ENCODE data around the gene RTTN.
A peak's percentile ranks its signal among the peaks of the same experiment; 100 is the strongest.
"Not testable (repeated sequence)": the region's sequence is repeated elsewhere in the genome, so short reads cannot be mapped to it uniquely, and the experiment has no call there.

The RTTN gene

DNA sequence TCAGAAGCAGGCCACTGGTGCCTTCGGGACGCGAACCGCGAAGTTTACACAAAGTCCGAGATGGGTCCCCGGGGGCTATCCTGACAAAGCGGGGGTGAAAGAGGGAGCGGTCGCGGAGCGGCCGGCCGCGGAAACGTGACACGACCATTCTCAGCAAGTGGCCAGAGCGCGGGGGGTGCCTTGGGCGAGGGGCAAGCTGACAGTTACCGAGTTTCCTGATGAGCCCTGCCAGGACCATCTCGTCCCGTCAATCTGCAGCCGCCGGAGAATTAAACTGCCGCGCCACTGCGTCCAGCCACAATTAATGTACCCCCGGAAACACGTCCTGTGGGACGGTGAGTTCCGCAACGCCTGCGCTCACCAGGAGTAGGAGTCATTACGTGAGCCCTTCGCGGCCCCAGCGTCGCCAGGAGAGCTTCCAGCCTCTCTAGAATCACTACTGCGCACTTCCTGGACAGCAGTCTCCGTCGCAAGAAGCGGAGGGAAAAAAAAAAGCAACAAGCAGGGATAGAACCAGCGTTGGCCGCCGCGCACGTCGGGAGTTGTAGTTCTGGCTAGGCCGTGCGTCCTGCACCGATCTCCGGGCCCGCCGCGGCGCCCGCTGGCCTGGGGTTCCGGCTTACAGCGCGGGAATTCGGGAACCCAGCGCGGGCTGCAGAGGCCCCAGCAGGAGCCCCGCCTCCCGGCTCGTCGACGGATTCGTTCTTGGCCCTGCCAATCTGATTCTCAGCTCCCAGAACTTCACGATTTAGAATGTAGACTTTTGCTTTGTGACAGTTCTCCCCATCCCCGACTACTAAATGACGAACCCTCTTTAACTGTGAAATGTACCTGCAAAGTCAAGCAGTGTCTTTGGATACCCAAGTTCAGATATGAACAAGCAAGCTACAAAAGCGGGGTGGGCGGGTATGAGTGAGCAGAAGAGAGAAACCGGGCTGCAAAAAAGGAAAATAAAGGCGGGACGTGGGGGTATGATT is at the start of gene RTTN:
TSS of gene RTTN (minus strand) at position 267 of the 977 bp plus-strand sequence. CDS start at position 238, 29 bp downstream.
- DNase-seq = peak; percentile 90

DNA sequence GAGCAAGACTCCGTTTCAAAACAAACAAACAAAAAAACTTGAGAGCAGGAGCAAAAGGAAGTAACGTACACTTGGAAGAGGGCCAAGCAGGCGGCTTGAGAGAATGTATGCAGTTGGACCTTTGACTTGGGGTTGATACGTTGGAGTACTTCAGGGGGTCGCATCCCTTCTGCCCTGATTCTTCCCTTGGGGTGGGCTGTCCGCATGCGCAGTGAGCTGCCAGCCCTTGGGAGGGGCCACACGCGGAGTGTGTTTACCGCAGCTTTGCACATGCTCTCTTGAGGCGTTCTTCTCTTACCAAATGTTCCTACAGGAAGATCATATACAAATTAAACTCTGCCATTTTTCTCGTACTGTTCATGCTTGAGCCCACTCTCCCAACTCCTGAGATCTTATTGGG is 45.3 kb upstream of the RTTN start:
- DNase-seq = no peak

DNA sequence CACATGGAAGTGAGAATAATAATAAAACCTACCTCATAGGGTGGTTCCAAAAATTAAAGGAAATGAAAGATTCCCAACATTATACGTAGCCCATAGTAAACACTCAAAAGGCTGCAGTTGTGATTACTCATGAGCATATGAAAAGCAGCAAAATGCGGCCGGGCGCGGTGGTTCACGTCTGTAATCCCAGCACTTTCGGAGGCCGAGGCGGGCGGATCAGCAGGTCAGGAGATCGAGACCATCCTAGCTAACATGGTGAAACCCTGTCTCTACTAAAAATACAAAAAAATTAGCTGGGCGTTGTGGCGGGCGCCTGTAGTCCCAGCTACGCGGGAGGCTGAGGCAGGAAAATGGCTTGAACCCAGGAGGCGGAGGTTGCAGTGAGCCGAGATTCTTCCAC is 44.4 kb upstream of the RTTN start:
- DNase-seq = not testable (repeated sequence)

GRCh38 chr18:70249118-70249517 is 43.6 kb upstream of the RTTN start:
- DNase-seq = no peak

GRCh38 chr18:70246061-70246466 is 40.6 kb upstream of the RTTN start:
- no peak for DNase-seq

GRCh38 chr18:70243131-70243929 is 37.8 kb upstream of the RTTN start:
- DNase-seq = no peak

DNA sequence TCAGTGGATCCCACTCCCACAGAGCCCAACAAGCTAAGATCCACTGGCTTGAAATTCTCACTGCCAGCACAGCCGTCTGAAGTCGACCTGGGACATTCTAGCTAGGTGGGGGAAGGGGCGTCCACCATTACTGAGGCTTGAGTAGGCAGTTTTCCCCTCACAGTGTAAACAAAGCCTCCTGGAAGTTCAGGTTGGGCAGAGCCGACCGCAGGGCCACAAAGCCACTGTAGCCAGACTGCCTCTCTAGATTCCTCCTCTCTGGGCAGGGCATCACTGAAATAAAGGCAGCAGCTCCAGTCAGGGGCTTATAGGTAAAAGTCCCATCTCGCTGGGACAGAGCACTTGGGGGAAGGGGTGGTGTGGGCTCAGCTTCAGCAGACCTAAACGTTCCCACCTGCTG is 31.4 kb upstream of the RTTN start:
- not testable (repeated sequence) for DNase-seq

- no peak for DNase-seq
These were observed 30.0 kb upstream of the RTTN start for GRCh38 chr18:70235478-70235877.

- no peak for DNase-seq
These were observed 29.4 kb upstream of the RTTN start for GRCh38 chr18:70234667-70235459.

- DNase-seq = no peak
These were observed 28.5 kb upstream of the RTTN start for GRCh38 chr18:70233974-70234373.

DNA sequence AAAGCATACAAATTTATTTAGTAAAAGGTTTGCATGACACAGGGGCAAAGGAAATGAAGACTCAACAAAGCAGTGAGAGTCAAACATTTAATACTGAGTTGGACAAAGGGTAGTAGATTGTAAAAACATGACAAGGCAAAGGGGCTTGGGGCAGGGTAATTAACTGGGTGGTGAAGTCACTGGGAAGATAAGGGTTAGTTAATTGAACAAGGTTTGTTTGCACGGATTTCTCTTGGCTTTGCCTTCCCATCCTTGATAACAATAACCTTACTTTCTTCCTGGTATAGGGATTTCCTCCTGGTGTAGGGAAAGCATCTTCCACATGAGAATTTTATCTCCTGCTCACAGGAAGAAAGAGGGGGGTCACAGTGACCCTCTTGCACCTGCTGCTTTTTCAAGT is 26.8 kb upstream of the RTTN start:
- no peak for DNase-seq

DNA sequence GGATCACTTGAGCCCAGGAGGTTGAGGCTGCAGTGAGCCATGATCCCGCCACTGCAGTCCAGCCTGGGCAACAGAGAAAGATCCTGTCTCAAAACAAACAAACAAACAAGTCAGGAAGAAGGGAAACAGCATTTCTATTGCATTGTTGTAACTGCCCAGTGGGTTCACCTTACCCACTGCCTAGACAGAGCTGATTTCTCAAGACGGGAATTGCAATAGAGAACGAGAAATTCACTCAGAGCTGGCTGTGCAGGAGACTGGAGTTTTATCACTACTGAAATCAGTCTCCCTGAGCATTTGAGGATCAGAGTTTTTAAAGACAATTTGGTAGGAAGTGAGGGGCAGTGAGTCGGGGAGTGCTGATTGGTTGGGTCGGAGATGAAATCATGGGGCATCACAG is 24.2 kb upstream of the RTTN start:
- no peak for DNase-seq

DNA sequence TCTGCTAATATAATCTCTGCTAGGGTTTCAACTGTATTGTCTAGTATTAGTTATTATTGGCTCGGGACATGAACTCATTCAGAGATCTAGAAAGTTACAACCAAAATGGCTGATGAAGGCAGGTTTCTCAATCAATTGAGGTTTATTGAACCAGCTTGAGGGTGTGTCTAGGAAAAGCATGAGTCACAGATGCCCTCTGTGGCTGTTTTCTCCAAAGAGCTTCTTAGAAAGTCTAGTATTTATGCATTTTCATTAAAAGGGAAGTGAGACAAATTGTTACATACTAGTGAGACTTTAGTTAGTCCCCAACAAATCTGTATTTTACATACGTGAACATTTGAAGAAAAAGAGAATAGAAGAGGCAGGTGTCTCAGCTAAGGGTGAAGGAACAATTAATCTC is 23.0 kb upstream of the RTTN start:
- no peak for DNase-seq

DNA sequence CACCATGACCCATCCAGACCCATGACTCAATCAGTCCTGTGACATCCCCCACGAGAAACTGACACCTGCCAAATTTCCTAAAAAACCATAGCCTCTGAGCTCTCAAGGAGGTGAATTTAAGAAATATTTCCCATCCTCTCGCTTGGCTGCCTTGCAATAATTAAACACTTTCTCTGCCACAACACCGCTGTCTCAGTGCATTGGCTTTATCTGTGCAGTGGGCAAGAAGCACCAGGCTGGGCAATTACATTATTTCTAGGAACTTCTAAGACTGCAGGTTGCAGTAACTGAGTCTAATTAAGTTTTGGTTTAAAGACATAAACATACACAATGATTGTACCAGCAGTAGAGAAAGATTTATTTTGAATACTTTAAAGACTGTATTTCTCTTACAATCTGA is 22.0 kb upstream of the RTTN start:
- DNase-seq = no peak

DNA sequence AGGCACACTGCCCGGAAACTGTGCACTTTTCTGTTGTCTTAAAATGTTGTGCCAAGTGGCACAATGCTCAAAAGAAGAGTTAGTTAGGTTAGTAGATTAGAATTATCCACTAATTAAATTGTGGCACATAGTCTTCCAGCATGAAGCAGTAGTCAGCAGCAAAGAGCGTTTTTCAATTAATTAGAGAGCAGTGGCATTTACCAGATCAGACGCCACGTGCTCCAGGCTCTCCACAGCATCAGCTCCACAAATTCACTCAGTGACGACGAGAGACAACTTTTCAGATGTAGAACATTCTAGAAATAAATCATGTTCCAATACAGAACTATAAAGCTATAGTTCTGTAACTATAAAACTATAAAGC is 16.4 kb upstream of the RTTN start:
- DNase-seq = no peak

DNA sequence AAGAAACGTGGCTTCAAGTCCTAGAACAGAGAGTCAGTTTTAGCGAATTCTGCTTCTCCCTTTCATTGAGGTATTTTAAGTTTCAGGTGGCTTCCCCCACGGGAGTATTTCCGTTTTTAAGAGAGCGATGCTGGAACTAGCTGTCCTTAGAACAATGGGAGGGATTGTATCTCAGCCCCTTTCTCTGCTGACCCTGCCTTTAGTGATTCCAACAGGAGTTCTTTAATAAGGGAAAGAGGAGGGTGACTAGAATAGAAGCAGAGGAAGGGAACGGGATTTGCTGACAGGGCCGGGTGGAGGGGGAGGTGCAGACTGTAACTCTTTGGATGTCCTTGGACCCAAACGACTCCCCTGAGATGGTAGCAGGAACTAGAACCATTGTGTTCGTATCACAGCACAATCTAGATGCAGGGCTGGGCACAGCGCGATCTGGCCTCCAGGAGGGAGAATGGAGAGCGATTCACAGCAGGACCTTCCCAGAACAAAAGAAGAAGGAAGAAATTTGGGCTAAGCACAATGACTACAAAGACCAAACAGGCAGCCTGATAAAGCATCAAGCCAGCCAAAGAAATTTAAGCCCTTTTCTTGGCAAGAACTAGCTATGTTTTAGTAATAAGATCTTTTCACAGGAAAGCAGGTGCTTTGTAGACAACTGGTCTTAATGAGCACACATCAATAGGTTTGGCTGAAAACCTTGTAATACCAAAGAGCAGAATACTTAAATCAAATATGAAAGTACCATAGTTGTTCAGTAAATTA is 15.8 kb upstream of the RTTN start:
- no peak for DNase-seq

DNA sequence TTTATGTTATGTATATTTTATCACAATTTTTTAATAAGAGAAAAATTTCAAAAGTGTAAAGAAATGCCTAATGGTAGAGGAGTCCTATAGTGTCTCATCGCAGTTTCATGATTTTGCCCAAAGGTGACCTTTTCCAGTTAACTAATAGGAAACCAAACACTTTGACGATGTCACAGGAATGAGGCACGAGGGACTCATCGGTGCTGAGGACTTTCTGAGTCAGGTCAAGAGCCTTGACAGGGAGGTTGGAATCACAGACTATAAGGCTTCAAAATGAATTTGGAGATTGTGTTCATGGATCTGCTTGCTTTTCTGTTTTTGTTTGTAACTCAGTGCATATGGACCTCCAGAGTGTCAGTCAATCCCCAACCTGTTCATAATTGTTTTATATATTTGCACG is 15.1 kb upstream of the RTTN start:
- no peak for DNase-seq

- no peak for DNase-seq
These were observed 14.2 kb upstream of the RTTN start for GRCh38 chr18:70219688-70220087.

GRCh38 chr18:70216788-70217187 is 11.3 kb upstream of the RTTN start:
- no peak for DNase-seq

GRCh38 chr18:70207181-70207580 is 1.7 kb upstream of the RTTN start:
- no peak for DNase-seq

GRCh38 chr18:70200286-70200685 is 5.2 kb downstream of the RTTN start:
- DNase-seq = no peak

GRCh38 chr18:70197844-70198243 is 7.6 kb downstream of the RTTN start:
- no peak for DNase-seq
